Glomerular endothelial cell (primary cell): Measurements from ENCODE around the gene PWWP2A. TPM values are rescaled to one million over a fixed set of nuclear protein-coding genes. Genes with fewer than 3 reads are reported as not detected.
"Not testable (repeated sequence)": the region's sequence is repeated elsewhere in the genome, so short reads cannot be mapped to it uniquely, and the experiment has no call there.

Source experiments
- DNase-seq: peaks from one replicate; pipeline ENCODE4 v3.0.0-alpha.2; 2011; ENCODE audit warnings: low read depth, low spot score; ENCODE audit errors: extremely low read depth
- total RNA-seq: library from RNA; depleted of rRNA; stranded (reverse); fragments of >200 nt; gene quantifications from 2 replicates; pipeline ENCODE4 v1.2.3, GENCODE V29; 2015

The PWWP2A gene
- total RNA-seq, 1 donor from 2014 or later: 28.2 TPM

GRCh38 chr5:160081495-160081894, 37.8 kb downstream of the PWWP2A start:
- DNase-seq: no peak

GRCh38 chr5:160079753-160080152, 39.5 kb downstream of the PWWP2A start:
- DNase-seq: no peak

GRCh38 chr5:160076997-160077396, 42.3 kb downstream of the PWWP2A start:
- no peak for DNase-seq

- DNase-seq: no peak
Observed at GRCh38 chr5:160075073-160075472, 44.2 kb downstream of the PWWP2A start.

- DNase-seq: peak; percentile 36
Observed at GRCh38 chr5:160071916-160072315, 47.3 kb downstream of the PWWP2A start.

GRCh38 chr5:160071516-160071915, 47.7 kb downstream of the PWWP2A start:
- DNase-seq: peak; percentile 45

- not testable (repeated sequence) for DNase-seq
Observed at GRCh38 chr5:160069120-160069519, 50.1 kb downstream of the PWWP2A start.

GRCh38 chr5:160064995-160065614, 54.1 kb downstream of the PWWP2A start:
- no peak for DNase-seq

- no peak for DNase-seq
Observed at GRCh38 chr5:160064417-160064810, 54.8 kb downstream of the PWWP2A start.

GRCh38 chr5:160061770-160062169, 57.5 kb downstream of the PWWP2A start:
- DNase-seq: no peak

GRCh38 chr5:160060001-160060400, 59.2 kb downstream of the PWWP2A start:
- DNase-seq: no peak

- no peak for DNase-seq
Observed at GRCh38 chr5:160057256-160057655, 62.0 kb downstream of the PWWP2A start.

- no peak for DNase-seq
Observed at GRCh38 chr5:160054831-160055230, 64.4 kb downstream of the PWWP2A start.

- no peak for DNase-seq
Observed at GRCh38 chr5:160054047-160054446, 65.2 kb downstream of the PWWP2A start.

GRCh38 chr5:160049099-160049498, 70.2 kb downstream of the PWWP2A start:
- no peak for DNase-seq

- no peak for DNase-seq
Observed at GRCh38 chr5:160048131-160048530, 71.1 kb downstream of the PWWP2A start.

GRCh38 chr5:160047423-160047822, 71.8 kb downstream of the PWWP2A start:
- no peak for DNase-seq

GRCh38 chr5:160044967-160045366, 74.3 kb downstream of the PWWP2A start:
- no peak for DNase-seq

GRCh38 chr5:160044391-160044804, 74.9 kb downstream of the PWWP2A start:
- no peak for DNase-seq

GRCh38 chr5:160042671-160043070, 76.6 kb downstream of the PWWP2A start:
- no peak for DNase-seq
